Measurements from ENCODE around the gene SERPINE1.
"Not testable (repeated sequence)": the region's sequence is repeated elsewhere in the genome, so short reads cannot be mapped to it uniquely, and the experiment has no call there.

SERPINE1 gene

GRCh38 chr7:101102026-101102425, 24.9 kb upstream of the SERPINE1 start:
- DNase-seq (ENCODE audit: low spot score): no peak

DNA sequence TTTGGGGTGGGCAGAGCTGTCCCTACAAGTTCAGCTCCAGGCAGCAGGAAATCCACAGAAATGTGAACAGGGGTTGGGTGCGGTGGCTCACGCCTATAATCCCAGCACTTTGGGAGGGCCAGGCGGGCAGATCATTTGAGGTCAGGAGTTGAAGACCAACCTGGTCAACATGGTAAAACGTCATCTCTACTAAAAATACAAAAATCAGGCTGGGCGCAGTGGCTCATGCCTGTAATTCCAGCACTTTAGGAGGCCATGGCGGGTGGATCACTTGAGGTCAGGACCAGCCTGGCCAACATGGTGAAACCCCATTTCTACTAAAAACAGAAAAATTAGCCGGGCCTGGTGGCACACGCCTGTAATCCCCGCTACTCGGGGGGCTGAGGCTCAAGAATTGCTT, 23.2 kb upstream of the SERPINE1 start:
- DNase-seq (ENCODE audit: low spot score): not testable (repeated sequence)

GRCh38 chr7:101104193-101104713, 22.7 kb upstream of the SERPINE1 start:
- DNase-seq (ENCODE audit: low spot score): no peak

DNA sequence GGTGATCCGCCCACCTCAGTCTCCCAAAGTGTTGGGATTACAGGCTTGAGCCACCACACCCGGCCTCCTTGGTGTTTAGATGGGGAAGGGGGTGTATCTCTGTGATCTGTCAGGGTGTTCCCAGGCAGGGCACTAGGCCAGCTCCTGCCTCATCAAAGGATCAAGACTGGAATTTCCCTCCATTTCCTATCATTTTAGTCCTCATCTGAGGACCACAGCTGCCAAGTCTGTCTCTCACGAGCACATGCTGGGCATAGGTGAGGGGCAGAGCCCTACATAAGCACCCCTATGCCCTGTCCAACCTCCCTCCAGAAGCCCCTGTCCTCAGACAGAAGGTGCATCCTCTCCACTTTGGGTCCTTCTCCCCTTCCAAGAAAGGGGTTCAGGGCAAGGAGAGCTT, 22.1 kb upstream of the SERPINE1 start:
- DNase-seq (ENCODE audit: low spot score): no peak

DNA sequence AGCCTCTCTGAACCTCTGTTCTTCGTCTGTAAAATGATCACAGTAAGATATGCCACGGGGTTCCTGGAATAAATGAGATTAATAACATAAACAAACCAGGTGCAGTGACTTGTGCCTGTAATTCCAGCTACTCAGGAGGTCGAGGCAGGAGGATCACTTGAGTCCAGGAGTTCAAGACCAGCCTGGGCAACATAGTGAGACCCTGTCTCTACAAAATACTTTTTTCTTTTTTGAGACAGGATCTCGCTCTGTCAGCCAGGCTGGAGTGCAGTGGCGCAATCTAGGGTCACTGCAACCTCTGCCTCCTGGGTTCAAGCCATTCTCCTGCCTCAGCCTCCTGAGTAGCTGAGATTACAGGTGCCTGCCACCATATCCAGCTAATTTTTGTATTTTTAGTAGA, 21.7 kb upstream of the SERPINE1 start:
- DNase-seq (ENCODE audit: low spot score): not testable (repeated sequence)

DNA sequence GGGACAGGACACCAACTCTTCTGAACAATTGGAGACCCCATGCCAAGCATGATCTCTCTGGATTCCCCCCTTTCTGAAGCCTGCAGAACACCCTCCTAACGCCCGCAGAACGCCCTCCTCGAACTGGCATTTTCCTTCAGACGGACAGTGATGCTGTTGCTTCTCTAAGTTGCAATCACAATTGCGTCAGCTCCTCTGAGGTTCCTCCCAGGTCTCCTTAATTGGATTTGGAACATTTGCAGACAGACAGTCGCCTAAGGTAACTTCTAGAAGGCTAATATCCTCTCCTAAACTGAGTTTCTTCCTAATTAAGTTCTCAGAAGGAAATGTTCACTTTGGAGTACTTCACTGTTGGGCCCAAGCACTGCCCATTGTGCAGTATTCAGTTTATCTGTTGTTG, 20.5 kb upstream of the SERPINE1 start:
- no peak for DNase-seq (ENCODE audit: low spot score)

DNA sequence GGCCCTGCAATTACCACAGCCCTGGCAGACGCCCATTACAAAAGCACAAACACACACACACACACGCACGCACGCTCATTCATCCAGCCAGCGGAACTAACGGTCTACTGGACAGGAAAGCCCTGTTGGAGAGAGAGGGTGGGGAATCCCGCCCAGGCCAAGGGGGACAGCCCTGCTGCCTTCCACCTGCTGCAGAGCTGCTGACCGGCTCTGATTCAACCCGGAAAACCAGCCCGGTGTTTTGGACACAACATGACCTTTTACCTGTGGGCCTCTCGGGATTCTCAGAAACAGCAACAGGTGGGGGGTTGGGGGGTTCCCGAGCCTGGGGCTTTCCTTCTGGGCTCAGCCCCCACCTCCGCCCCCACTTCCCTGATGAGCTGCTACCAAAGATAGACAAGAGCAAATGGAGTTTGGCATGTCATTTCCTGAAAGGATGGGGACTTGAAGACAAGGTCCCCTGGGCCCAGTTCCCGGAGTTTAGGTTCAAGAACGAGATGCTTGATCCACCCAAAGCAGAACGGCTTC, 18.5 kb upstream of the SERPINE1 start:
- no peak for DNase-seq (ENCODE audit: low spot score)

DNA sequence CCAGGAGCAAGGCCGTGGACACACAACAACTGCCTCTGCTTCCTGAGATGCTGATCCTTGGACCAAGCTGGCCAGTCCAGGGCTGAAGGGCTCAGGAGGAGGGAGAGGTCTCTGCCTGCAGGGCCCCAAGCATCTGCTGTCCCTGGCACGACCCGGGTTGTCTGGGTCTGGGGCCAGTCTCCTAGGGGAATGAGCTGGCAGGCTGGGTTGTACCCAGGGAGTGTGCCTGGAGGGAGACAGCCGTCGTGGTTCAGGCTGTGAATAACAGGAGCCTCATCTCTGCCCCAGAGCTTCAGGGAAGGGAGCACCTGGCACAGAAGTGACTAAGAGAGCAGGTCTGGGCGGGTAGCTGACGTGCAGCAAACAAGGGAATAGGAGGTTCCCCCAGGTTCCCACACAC, 17.9 kb upstream of the SERPINE1 start:
- no peak for DNase-seq (ENCODE audit: low spot score)

DNA sequence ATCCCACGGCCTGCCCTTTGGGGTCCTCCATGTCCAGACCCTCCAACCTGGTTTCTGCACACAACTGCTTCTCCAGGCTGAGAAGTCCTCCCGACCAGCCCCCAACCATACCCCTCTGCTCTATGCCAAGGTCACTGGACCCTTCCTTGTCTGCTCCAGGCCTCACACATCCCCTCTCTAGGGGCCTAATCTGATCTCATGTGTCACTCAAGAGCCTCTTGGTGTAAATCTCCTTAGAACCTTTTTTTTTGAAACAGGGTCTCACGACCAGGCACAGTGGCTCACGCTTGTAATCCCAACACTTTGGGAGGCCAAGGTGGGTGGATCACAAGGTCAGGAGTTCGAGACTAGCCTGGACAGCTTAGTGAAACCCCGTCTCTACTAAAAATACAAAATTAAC, 17.5 kb upstream of the SERPINE1 start:
- no peak for DNase-seq (ENCODE audit: low spot score)

- no peak for DNase-seq (ENCODE audit: low spot score)
Measured at GRCh38 chr7:101111261-101111660, 15.6 kb upstream of the SERPINE1 start.

GRCh38 chr7:101112233-101112632, 14.7 kb upstream of the SERPINE1 start:
- no peak for DNase-seq (ENCODE audit: low spot score)

DNA sequence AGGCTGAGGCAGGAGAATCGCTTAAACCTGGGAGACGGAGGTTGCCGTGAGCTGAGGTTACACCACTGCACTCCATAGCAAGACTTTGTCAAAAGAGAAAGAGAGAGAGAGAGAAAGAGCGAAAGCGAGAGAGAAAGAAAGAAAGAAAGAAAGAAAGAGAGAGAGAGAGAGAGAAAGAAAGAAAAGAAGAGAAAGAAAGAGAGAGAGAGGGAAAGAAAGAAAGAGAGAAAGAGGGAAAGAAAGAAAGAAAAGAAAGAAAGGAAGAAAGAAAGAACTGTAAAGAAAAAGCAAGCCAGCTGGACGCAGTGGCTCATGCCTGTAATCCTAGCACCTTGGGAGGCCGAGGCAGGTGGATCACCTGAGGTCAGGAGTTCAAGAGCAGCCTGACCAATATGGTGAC, 13.8 kb upstream of the SERPINE1 start:
- DNase-seq (ENCODE audit: low spot score): not testable (repeated sequence)

GRCh38 chr7:101113836-101114235, 13.1 kb upstream of the SERPINE1 start:
- DNase-seq (ENCODE audit: low spot score): no peak

GRCh38 chr7:101114492-101114891, 12.4 kb upstream of the SERPINE1 start:
- no peak for DNase-seq (ENCODE audit: low spot score)

- DNase-seq (ENCODE audit: low spot score): no peak
Measured at GRCh38 chr7:101115215-101115614, 11.7 kb upstream of the SERPINE1 start.

DNA sequence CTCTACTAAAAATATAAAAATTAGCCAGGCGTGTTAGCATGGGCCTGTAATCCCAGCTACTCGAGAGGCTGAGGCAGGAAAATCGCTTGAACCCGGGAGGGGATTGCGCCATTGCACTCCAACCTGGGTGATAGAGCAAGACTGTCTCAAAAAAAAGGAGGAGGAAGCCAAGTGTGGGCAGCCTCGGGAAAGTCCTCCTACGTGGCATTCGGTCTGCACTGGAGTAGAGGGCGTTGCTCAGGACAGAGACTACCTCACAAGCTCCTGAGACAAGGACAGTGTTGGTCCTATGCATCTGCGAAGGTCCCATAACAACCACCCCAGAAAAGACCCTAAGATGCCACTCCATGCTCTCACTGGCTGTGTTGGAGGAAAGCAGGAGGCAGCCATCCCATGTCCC, 10.0 kb upstream of the SERPINE1 start:
- DNase-seq (ENCODE audit: low spot score): no peak

DNA sequence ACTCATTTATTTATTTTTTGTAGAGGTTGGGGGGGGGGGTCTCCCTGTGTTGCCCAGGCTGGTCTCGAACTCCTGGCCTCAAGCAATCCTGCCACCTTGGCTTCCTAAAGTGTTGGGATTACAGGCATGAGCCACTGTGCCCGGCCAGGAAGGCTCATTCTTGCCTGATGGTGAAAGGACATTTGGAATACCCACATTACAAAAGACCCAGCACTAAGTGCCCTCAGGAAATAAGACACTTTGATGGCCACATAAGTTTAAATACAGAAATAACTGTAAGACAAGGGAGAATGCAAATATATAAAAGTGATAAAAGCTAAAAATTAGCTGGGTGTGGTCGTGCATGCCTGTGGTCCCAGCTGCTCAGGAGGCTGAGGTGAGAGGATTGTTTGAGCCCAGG, 8.0 kb upstream of the SERPINE1 start:
- DNase-seq (ENCODE audit: low spot score): no peak

DNA sequence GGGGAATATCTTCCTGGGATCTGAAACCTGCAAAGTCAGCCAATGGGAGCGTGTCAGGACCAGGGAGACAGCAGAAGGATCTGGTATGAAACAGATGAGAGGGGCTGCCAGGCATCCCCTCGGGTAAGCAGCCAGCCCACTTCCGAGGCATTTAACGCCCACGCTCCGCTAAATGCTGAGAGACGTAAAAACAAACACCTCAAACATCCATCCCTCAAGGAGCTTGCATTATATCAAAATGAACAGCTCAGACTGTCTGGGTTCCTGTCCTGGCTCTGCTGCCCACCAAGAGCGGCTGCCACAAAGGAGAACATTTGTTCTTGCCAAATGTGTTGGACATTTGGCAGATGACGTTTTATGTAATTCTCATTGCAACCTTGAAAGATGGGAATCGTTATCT, 7.0 kb upstream of the SERPINE1 start:
- DNase-seq (ENCODE audit: low spot score): no peak

- no peak for DNase-seq (ENCODE audit: low spot score)
Measured at GRCh38 chr7:101120315-101120714, 6.6 kb upstream of the SERPINE1 start.

GRCh38 chr7:101121631-101121990, 5.3 kb upstream of the SERPINE1 start:
- not testable (repeated sequence) for DNase-seq (ENCODE audit: low spot score)

DNA sequence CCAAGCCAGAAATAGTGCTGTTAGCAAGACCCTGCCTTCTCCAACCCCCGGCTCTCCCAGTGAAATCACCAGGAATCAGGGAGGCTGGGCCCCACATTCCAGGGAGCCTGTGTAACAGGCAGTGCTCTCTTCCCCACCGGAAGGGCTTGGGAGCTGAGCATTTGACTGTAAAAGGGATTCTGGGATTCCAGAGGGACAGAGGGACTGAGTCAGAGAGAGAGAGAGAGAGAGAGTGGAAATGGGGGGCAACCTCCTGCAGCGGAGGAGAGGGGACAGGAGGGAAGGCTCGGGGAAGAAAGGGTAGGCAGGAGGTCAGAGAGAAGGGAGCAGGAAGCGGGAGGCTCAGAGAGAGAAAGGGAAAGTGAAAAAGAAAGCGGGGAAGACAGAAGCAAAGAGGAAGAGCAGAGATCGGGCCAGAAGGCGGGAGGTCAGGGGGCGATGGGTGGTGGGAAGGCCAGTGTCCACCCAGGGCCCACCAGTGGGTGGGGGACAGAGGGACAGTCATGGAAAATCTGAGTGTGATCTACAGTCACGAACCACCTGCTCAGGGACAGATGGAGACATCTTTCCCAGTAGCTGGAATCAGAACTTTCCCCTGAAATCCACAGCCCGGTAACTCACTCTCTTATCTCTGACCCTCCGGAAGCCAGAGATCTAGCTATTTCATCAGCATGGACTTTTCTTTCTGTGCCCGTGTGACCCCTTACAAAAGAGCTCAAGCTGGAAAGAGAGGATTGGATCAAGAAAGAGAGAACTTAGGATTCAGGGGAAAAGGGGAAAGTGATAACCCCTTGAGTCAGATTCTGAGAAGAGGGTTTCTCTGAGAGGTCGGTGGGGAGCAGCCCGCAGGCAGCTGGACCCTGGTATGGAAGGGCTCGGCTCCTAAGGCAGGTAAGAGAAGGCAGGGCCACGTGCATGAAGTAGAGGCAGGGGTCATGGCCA, 4.6 kb upstream of the SERPINE1 start:
- DNase-seq (ENCODE audit: low spot score): peak; percentile 78

DNA sequence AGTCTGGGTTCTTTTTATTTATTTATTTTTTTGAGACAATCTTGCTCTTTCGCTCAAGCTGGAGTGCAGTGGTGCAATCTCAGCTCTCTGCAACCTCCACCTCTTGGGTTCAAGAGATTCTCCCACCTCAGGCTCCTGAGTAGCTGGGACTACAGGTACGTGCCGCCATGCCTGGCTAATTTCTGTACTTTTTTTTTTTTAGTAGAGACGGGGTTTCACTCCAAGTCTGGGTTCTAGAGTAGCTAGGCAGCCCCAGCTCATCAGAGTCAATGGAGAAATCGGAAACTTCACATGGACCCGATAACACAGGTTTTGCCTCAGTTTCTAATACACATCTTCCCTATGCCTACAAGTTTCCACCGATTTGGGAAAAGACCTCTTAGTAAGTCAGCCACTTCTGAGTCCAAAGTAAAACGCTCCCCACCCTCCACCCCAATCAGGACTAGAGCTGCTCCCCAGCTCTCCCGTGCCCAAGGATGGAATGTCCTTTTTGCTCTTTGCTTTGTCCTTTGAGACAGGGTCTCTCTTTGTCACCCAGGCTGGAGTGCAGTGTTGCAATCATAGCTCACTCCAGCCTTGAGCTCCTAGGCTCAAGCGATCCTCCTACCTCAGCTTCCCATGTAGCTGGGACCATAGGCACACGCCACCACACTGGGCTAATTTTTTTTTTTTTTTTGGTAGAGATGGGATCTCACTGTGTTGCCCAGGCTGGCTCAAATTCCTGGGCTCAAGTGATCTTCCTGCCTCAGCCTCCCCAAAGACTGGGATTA, 3.8 kb upstream of the SERPINE1 start:
- DNase-seq (ENCODE audit: low spot score): no peak

DNA sequence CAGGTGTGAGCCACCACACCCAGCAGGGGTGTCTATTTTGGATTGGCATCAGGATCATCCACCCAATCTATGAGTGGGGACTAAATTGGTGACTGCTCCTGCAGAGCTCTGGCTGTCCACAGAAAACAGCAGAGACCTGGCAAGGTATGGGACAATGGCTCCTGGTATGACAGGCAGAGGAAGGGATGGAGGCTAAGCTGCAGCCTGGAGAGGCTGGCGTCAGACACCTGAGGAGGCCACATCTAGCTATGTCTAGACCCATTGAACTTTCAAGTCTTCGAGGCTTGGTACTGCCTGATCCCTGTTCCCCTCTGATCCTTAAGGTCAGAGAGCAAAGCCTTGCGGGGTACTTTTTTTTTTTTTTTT, 3.2 kb upstream of the SERPINE1 start:
- DNase-seq (ENCODE audit: low spot score): no peak
